Testis (tissue), 3 donors: Measurements from ENCODE around the gene ORAI2. TPM values are rescaled to one million over a fixed set of nuclear protein-coding genes. Genes with fewer than 3 reads are reported as not detected.

Experiments used
- DNase-seq: peaks from one replicate; pipeline ENCODE4 v3.0.0-alpha.2; 2019
- H3K27ac ChIP-seq, 2 donors: fragments of 200-600 bp; sonication (generic); one replicate each; pipeline ENCODE4 v1.5.1; 2019
- H3K27me3 ChIP-seq: fragments of 200-600 bp; sonication (generic); one replicate; pipeline ENCODE4 v1.5.1; 2019
- H3K36me3 ChIP-seq: fragments of 200-600 bp; sonication (generic); one replicate; pipeline ENCODE4 v1.5.1; 2017; ENCODE audit warnings: low read depth; ENCODE audit errors: missing control alignments
- H3K4me1 ChIP-seq: fragments of 200-600 bp; sonication (generic); one replicate; pipeline ENCODE4 v1.5.1; 2019
- H3K4me3 ChIP-seq, 2 donors: fragments of 200-600 bp; sonication (generic); one replicate each; pipeline ENCODE4 v1.5.1; 2017 to 2019
- H3K9me3 ChIP-seq: fragments of 200-600 bp; sonication (generic); one replicate; pipeline ENCODE4 v1.5.1; 2017
- CTCF ChIP-seq, 3 experiments: fragments of 450-650 bp in 2 of 3; fragments of 200-600 bp in 1 of 3; sonication (generic) in 1 of 3; IDR thresholded peaks; one replicate each; pipeline ENCODE4 v1.5.1; 2016 to 2019; ENCODE audit warnings: antibody characterized with exemption in 3 of 3, mild to moderate bottlenecking in 2 of 3, moderate library complexity in 1 of 3
- POLR2A ChIP-seq: fragments of 450-650 bp; IDR thresholded peaks from one replicate; pipeline ENCODE4 v1.6.1; 2017; ENCODE audit warnings: antibody characterized with exemption, mild to moderate bottlenecking, moderate library complexity
- WGBS, 2 donors: methylation state at CpG; one replicate each; pipeline ENCODE4 v1.1.5; 2018; 5-methylcytosine and 5-hydroxymethylcytosine counted together
- intact Hi-C: fragments of 100-400 bp; cut with DNase I; formaldehyde crosslinking; loops from one replicate; pipeline ENCODE4 v1.15.1; 2023; ENCODE audit warnings: low total_unique reads
- polyA plus RNA-seq: library from polyadenylated mRNA; stranded (reverse); fragments of 350-450 nt; fragmentation: Illumina TruSeq; extraction: RNeasy Lipid Tissue Mini Kit (QIAGEN cat#74804); gene quantifications from one replicate; pipeline ENCODE4 v1.2.3, GENCODE V29; 2014; ENCODE audit warnings: low read depth, low replicate concordance; ENCODE audit not compliant: insufficient read depth
- total RNA-seq, 2 donors: library from RNA; depleted of rRNA; stranded (reverse); fragments of >200 nt; gene quantifications; one replicate each; pipeline ENCODE4 v1.2.3, GENCODE V29; 2016

Gene ORAI2
- total and polyA plus RNA-seq, 3 donors from 2014 or later, result 9.7 to 10.3 (median 9.9) TPM

GRCh38 chr7:102466097-102466496 lies 32.7 kb downstream of the ORAI2 start:
- H3K4me1 ChIP-seq, result peaks cover 21% of the 10 kb centered on the region
- no peak for DNase-seq
- no peaks in the 10 kb centered on the region for H3K9me3 ChIP-seq
- TF ChIP-seq CTCF (IDR thresholded peaks at IDR 0.05) (no peak), POLR2A (no peak)
- WGBS, 2 donors, result 83 to 87% methylated on average over 7 of the region's 7 CpGs
- intact Hi-C loops, result no loop called here
- H3K27ac ChIP-seq, result no peak overlapping the region
- no peak overlapping the region for H3K4me3 ChIP-seq
- H3K36me3 ChIP-seq, result no peaks in the 10 kb centered on the region
- H3K27me3 ChIP-seq, result no peaks in the 10 kb centered on the region

- Histone ChIP-seq H3K4me3 (no peak overlapping the region), H3K27me3 (no peaks in the 10 kb centered on the region), H3K4me1 (peaks cover 21% of the 10 kb centered on the region), H3K27ac (no peak overlapping the region), H3K36me3 (no peaks in the 10 kb centered on the region), H3K9me3 (no peaks in the 10 kb centered on the region)
- TF ChIP-seq CTCF (IDR thresholded peaks at IDR 0.05) (no peak), POLR2A (no peak)
- no peak for DNase-seq
- intact Hi-C loops, result no loop called here
- WGBS, 2 donors, result 79 to 91% methylated on average over 12 to 24 of the region's 24 CpGs
Observed at GRCh38 chr7:102467581-102468477, 34.5 kb downstream of the ORAI2 start.

- Histone ChIP-seq H3K9me3 (no peaks in the 10 kb centered on the region), H3K4me3 (no peak overlapping the region), H3K4me1 (peaks cover 19% of the 10 kb centered on the region), H3K27me3 (no peaks in the 10 kb centered on the region), H3K36me3 (no peaks in the 10 kb centered on the region), H3K27ac (no peak overlapping the region)
- DNase-seq, result no peak
- 79 to 95% methylated on average over 16 to 39 of the region's 40 CpGs for WGBS, 2 donors
- TF ChIP-seq CTCF (IDR thresholded peaks at IDR 0.05) (no peak), POLR2A (no peak)
- intact Hi-C loops, result no loop called here
Observed at GRCh38 chr7:102468478-102469350, 35.3 kb downstream of the ORAI2 start.

GRCh38 chr7:102469351-102469971 lies 36.1 kb downstream of the ORAI2 start:
- Histone ChIP-seq H3K27ac (no peak overlapping the region), H3K4me1 (peaks cover 13% of the 10 kb centered on the region), H3K27me3 (no peaks in the 10 kb centered on the region), H3K4me3 (no peak overlapping the region), H3K9me3 (no peaks in the 10 kb centered on the region), H3K36me3 (no peaks in the 10 kb centered on the region)
- intact Hi-C loops, result no loop called here
- no peak for TF ChIP-seq CTCF (IDR thresholded peaks at IDR 0.05)
- no peak for TF ChIP-seq POLR2A
- no peak for DNase-seq
- 87 to 96% methylated on average over 9 to 23 of the region's 24 CpGs for WGBS, 2 donors
